ENCODE measurements around the gene VKORC1.

DNA sequence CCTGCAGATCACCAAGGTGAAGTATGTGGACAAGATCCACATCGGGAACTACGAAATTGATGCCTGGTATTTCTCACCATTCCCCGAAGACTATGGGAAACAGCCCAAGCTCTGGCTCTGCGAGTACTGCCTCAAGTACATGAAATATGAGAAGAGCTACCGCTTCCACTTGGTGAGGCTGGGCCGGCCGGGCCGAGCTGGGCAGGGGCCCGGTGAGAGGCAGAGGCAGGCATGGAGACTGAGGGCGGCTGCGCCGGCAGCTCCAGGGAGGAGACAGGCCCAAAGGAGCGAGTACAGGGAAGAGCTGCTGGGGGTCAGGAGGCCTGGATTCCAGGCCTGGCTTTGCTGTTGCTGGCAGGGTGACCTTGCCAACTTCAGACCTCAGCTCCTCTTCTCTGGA lies 32.6 kb upstream of the VKORC1 start:
- TF ChIP-seq ZBTB7A (IDR thresholded peaks at IDR 0.05; ENCODE audit: low read depth) (no peak), EGR1 (IDR thresholded peaks at IDR 0.05) (no peak), FOXM1 (IDR thresholded peaks at IDR 0.05; ENCODE audit: borderline replicate concordance, low read depth) (no peak), RAD21 (IDR thresholded peaks at IDR 0.05; ENCODE audit: low read depth) (no peak), EP300 (IDR thresholded peaks at IDR 0.05; ENCODE audit: borderline replicate concordance) (no peak), CEBPB (IDR thresholded peaks at IDR 0.05) (no peak), YY1 (IDR thresholded peaks at IDR 0.05; ENCODE audit: low read depth) (no peak), TAF1 (IDR thresholded peaks at IDR 0.05; ENCODE audit: low read depth) (no peak), TEAD4 (IDR thresholded peaks at IDR 0.05) (no peak), NFIC (IDR thresholded peaks at IDR 0.05) (no peak)
- TF ChIP-seq, protein P1, sequence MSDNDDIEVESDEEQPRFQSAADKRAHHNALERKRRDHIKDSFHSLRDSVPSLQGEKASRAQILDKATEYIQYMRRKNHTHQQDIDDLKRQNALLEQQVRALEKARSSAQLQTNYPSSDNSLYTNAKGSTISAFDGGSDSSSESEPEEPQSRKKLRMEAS (IDR thresholded peaks at IDR 0.05), result no peak
- TF ChIP-seq, protein P2, sequence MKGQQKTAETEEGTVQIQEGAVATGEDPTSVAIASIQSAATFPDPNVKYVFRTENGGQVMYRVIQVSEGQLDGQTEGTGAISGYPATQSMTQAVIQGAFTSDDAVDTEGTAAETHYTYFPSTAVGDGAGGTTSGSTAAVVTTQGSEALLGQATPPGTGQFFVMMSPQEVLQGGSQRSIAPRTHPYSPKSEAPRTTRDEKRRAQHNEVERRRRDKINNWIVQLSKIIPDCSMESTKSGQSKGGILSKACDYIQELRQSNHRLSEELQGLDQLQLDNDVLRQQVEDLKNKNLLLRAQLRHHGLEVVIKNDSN (IDR thresholded peaks at IDR 0.05), result no peak
